Measurements from ENCODE around the gene SLC16A4. TPM values are rescaled to one million over a fixed set of nuclear protein-coding genes. Genes with fewer than 3 reads are reported as not detected.

SLC16A4 gene
- total and polyA plus RNA-seq, 10 of the 15 experiments (the other 5 are each of a cell fraction or from before 2014, with no cell fraction given): 0.13 to 2.2 (median 0.26) TPM; not detected in 1

DNA sequence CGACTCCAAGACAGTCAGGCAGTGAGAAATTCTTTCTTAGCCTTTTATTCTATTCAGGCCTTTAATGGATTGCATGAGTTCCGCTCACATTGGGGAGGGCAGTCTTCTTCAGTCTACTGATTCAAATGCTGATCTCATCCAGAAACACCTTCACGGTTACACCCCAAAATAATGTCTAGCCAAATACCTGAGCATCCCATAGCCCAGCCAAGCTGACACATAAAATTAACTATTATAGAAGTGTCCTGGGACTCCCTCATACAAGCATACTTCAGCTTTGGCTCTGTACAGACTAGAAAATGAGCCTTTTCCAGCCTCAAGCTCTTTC, 3.6 kb upstream of the SLC16A4 start (continued):
- TF ChIP-seq MYC (IDR thresholded peaks at IDR 0.05; ENCODE audit: insufficient read depth, insufficient read length, insufficient replicate concordance, low read length, severe bottlenecking) (no peak), SMARCA5 (IDR thresholded peaks at IDR 0.05) (no peak), CBX5 (IDR thresholded peaks at IDR 0.05; ENCODE audit: low read depth) (no peak)

DNA sequence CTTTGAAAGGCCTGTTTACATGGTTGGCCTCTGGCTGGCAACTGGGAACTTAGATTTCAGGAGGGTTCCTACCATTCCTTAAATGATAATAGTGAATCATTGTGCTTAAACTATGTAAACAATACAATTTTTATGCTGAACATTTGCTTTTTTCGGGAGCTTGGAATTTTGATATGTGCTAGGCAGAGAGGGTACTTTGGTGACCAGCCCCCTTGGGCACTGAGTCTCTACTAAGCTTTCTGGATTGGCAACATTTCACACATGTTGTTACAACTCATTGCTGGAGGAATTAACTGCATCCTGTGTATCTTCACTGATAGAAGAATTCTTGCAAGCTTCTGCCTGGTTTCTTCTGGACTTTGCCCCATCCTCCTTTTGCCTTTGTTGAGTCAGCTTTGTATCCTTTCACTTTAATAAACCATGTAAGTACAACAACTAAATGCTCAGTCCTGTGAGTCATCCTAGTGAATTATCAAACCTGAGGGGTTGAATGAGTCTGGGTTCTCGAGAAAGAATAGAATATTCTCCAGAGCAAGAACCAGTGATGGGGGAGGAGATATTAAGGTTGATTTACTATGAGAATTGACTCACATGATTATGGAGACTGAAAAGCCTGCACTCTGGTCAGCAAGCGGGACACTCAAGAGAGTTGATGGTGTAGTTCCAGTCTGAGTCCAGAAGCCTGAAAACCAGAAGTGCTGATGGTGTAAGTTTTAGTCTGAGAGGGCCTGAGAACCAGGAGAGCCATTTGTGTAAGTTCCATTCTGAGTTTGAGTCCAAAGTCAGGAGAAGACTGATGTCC, 3.1 kb upstream of the SLC16A4 start:
- Histone ChIP-seq H3K9me3 (replicated peaks; ENCODE audit: control insufficient read depth, insufficient read depth, low read length) (no peaks in the 10 kb centered on the region; the same call in 2 of the 3 replicates), H4K20me1 (ENCODE audit: control insufficient read depth, insufficient read depth) (no peaks in the 10 kb centered on the region), H3K4me3 (no peak overlapping the region), H3K9ac (ENCODE audit: control insufficient read depth, insufficient read depth, low read length) (no peak overlapping the region), H3K27me3 (replicated peaks in 1 of 2; ENCODE audit: control insufficient read depth in 2 of 2, insufficient read depth in 2 of 2, low read length in 1 of 2) (no peaks in the 10 kb centered on the region), H3K4me1 (ENCODE audit: control insufficient read depth, insufficient read depth, low read length) (no peaks in the 10 kb centered on the region), H3K27ac (ENCODE audit: control insufficient read depth, insufficient read depth) (no peak overlapping the region), H3K36me3 (ENCODE audit: control insufficient read depth in 2 of 2, insufficient read depth in 2 of 2, low read length in 1 of 2) (peaks cover 0 to 4% of the 10 kb centered on the region in 2 experiments; a peak in 1 of 4 replicates), H2AFZ (ENCODE audit: control insufficient read depth, low read depth, low read length) (no peak overlapping the region), H3K4me2 (ENCODE audit: control insufficient read depth, insufficient read depth) (no peak overlapping the region), H3K79me2 (ENCODE audit: control insufficient read depth, insufficient read depth, low read length) (no peaks in the 10 kb centered on the region)
- WGBS (ENCODE audit: insufficient coverage, insufficient replicate concordance, low lambda C conversion rate, missing lambda C conversion rate): 78% methylated on average over 3 of the region's 3 CpGs
- ATAC-seq (no peak), DNase-seq (ENCODE audit: low read depth, low spot score) (no peak), FAIRE-seq (no peak)
- ChIA-PET RAD21 (ENCODE audit: unreplicated experiment) (interaction anchor here (1.2 kb wide), 1 partner anchor 54 kb away, joined by 3 read pairs; no protein-coding TSS in a partner anchor), POLR2A (no interaction called here), CTCF (interaction anchor here (0.8 to 2.0 kb wide), 9 partner anchors 9 to 186 kb away, joined by 3 to 6 read pairs (median 3); partner anchors contain the start of gene RBM15), SMC1A (ENCODE audit: uncharacterized antibody, unreplicated experiment) (interaction anchor here (1.0 to 1.9 kb wide), 3 partner anchors 9 to 55 kb away, joined by 3 to 5 read pairs (median 4); partner anchors contain the start of gene RBM15)
- intact Hi-C loops (cut with micrococcal nuclease; ENCODE audit: unreplicated experiment) (no loop called here), in situ Hi-C loops (cut with MboI) (no loop called here)
- no TSS peak for BruUV-seq (replicated peaks)
- no peak for TF ChIP-seq SMARCA5 (IDR thresholded peaks at IDR 0.05)
- no peak for TF ChIP-seq SMC3 (IDR thresholded peaks at IDR 0.05; ENCODE audit: borderline replicate concordance, low read length)
- TF ChIP-seq, protein P1, sequence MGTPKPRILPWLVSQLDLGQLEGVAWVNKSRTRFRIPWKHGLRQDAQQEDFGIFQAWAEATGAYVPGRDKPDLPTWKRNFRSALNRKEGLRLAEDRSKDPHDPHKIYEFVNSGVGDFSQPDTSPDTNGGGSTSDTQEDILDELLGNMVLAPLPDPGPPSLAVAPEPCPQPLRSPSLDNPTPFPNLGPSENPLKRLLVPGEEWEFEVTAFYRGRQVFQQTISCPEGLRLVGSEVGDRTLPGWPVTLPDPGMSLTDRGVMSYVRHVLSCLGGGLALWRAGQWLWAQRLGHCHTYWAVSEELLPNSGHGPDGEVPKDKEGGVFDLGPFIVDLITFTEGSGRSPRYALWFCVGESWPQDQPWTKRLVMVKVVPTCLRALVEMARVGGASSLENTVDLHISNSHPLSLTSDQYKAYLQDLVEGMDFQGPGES (IDR thresholded peaks at IDR 0.05): no peak
- TF ChIP-seq SMAD1 (IDR thresholded peaks at IDR 0.05; ENCODE audit: low read depth, partially characterized antibody): no peak
- no peak for TF ChIP-seq CBX5 (IDR thresholded peaks at IDR 0.05; ENCODE audit: low read depth)
- TF ChIP-seq NFIC (IDR thresholded peaks at IDR 0.05; ENCODE audit: low read depth, low read length): no peak
- TF ChIP-seq IKZF1 (conservative IDR thresholded peaks at IDR 0.05): no peak
